HG03064 (cell line): Measurements from ENCODE around the gene PROB1.
"Not testable (repeated sequence)": the region's sequence is repeated elsewhere in the genome, so short reads cannot be mapped to it uniquely, and the experiment has no call there.

Experiments
- ATAC-seq: cut with Tn5 transposase; IDR thresholded peaks from one replicate; pipeline ENCODE4 v1.9.1; 2021; ENCODE audit warnings: low read depth; ENCODE audit not compliant: unreplicated experiment

Gene PROB1

GRCh38 chr5:139392678-139393496 lies 2.0 kb downstream of the PROB1 start:
- ATAC-seq: peak; percentile 41

GRCh38 chr5:139392324-139392677 lies 2.6 kb downstream of the PROB1 start:
- ATAC-seq: no peak

DNA sequence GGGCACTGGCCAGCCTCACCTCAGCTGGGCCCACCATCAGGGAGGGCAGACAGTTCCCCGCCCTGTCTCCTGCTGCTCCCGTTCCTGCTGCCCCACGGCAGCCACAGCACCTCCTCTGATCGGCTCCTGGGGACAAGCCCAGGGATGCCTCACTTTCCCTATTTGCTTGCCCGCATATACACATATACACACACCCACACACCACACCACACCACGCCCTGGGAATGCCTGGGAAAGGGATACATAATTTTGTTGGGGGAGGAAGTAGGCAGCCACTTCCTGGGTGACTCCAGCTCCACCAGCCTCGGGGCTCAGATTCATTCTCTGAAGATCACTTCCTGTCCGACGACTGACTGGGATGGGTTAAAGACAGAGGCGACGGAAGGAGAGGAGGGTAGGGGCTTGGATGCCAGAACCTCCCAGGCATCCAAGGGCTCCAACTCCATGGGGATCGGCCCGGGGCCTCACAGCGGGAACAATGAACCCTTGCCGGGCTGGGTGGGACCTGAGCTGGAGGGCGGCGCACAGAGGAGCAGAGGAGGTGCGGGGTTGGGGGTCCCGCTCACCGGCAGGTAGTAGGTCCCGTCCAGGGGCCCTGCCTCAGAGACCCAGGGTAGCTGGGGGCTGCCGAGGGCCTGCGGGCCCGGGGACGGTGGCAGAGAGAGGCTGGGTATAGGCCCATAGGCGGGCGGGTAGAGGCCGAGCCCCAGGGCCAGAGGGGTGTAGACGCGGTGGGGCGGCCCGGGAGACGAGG lies 3.2 kb downstream of the PROB1 start:
- ATAC-seq: peak; percentile 2

DNA sequence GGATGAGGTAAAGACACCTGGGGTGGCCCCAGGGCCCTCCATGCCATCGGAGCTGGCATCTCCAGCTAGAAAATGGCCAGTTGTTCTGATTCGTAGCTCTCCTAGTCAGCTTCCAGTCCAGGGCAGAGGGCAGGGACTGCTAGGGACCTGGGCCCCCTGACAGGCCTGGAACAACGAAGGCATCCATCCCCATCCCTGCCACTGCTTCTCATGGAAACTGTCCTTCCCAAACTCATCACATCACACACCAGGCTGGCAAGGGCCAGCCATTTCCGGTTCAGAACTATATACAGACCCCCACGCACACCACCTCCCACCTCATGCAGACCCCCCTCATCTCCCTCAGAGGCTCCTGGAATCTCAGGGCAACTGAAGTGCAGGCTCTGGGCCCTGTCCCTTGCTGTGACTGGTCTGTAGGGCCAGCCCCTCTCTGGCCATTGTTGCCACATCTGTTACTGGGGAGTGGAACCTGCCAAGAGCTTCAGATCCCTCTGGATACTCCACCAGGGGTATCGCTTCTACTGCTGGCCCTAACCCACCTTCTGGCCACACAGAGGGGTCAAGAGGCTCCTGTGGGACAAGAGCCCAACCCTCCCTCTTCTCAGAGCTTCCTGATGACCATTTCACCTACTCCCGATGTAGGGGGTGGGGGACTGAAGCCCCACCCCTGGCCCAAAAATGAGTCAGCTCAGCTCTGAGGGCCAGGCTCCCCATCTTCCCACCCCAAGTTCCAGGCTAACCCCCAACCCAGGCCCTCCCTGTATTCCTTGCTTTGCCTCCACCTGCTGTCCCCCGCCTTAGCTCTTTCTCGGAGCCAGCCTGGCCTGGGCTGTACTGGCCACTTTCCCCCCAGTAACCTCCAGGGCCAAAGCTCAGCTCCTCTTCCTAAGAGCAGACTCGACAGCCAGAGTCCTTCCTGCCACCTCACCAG lies 4.0 kb downstream of the PROB1 start:
- no peak for ATAC-seq

- peak; percentile 22 for ATAC-seq
Observed at GRCh38 chr5:139389701-139390638, 4.9 kb downstream of the PROB1 start, which contains the start of gene MZB1. MZB1 (minus strand) TSS chr5:139389913; CDS start chr5:139389856, 57 bp downstream.

DNA sequence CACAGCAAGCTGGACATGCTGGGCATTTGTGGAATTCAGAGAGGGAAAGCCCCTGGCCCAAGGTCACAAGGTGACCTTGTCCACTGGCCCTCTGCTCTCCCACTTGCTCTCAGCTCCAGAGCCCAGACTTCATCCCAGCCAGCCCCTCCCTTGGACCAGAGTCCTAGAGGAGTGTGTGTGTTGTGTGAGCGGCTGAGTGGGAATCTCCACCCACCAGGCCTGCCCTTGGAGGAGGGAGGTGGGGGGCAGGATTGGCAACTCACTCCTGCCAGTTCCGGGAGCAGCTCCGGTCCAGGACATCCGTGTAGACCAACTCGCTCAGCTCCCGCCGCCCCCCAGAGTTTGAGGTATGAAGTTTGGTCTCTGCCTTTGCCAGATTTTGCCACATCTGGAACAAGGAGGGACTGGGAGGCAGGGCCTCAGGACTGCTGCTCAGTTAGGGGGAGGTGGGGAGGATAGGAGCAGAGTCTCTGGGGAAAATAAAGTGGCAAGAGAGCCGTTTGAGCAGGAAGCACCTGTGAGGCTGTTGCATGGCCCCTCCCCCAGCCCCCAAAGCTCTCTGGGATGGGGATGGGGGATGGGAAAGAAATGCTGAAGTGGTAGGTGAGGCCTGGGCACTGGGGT lies 6.6 kb downstream of the PROB1 start:
- ATAC-seq: no peak

DNA sequence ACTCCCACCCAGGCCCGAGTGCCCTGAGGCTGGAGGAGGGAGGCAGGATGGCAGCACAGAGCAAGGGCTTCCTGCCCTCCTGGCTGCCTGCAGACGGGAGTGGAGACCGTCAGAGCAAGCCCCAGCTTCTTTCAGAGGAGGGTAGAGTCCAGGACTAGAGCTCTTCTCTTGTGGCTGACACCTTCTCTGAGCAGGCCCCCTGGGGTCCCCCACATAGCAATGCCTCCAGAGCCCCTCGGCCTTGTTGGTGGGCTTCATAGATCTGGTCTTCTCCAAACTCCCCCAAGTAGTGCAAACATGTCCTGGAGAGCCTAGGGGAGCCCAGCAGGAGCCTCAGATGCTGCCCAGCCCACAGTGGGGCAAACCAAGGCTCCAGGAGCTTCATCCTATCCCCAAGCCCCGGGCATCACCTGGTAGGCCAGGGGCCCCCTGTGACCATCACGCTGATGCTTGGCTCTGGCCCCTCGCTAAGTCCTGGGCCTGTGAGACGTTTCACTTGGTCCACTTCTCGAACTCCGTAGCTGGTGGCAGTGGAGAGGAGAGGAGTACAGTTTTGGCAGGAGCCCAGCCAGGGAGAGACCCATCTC lies 7.2 kb downstream of the PROB1 start:
- ATAC-seq: no peak

DNA sequence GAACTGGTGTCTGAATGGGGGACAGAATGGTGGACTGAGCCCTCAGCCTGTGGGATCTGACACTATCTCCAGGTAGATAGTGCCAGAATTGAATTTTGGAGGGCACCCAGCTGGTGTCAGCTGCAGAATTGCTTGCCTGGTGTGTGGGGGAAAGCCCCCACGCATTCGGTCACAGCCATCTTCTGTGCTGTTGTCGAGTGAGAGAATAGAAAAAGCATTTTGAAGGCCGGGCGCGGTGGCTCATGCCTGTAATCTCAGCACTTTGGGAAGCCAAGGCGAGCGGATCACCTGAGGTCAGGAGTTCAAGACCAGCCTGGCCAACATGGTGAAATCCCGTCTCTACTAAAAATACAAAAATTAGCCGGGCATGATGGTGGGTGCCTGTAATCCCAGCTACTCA lies 7.9 kb downstream of the PROB1 start:
- not testable (repeated sequence) for ATAC-seq

DNA sequence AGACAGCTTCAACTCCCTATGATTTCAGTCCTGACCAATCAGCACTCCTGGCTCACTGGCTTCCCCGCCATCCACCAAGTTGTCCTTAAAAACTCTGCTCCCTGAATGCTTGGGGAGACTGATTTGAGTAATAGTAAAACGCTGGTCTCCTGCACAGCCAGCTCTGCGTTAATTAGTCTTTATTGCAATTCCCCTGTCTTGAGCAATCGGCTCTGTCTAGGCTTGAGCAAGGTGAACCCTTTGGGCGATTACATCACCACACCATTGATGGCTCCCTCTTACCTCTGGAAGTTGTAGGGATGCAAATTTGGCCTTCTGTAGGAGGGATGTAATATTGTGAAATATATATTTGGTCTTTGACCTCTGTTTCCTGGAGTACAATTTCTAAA lies 8.9 kb downstream of the PROB1 start:
- no peak for ATAC-seq

GRCh38 chr5:139385061-139386049 lies 9.5 kb downstream of the PROB1 start:
- no peak for ATAC-seq

GRCh38 chr5:139384591-139385051 lies 10.3 kb downstream of the PROB1 start:
- ATAC-seq: no peak

DNA sequence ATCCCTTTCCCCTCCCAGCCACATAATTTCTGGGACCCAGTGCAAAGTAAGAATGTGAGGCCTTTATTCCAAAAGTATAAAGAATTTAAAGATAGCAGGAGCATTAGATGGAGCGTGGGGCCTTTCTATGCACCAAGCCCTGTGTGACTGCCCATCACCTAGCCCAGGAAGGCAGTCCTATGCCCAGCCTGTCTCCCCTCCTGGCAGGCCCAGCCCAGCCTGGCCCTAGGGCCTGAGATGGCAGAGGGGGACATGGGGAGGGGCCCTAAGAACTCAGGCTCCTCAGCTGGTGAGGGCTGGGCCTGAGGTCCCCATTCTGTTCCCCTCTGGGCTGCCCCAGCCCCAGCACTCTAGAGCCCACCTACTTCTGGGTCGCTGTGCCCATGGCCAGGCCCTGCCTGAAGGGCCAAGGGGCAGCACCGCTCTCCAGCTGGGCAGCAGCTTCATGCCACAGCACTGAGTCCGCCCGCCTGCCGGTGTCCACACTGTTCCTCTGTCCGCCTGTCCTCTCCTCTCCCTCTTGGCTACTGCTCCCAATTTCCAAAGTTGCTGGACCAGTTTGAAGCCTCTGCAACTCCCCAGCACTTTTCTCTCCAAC lies 10.8 kb downstream of the PROB1 start:
- ATAC-seq: no peak

DNA sequence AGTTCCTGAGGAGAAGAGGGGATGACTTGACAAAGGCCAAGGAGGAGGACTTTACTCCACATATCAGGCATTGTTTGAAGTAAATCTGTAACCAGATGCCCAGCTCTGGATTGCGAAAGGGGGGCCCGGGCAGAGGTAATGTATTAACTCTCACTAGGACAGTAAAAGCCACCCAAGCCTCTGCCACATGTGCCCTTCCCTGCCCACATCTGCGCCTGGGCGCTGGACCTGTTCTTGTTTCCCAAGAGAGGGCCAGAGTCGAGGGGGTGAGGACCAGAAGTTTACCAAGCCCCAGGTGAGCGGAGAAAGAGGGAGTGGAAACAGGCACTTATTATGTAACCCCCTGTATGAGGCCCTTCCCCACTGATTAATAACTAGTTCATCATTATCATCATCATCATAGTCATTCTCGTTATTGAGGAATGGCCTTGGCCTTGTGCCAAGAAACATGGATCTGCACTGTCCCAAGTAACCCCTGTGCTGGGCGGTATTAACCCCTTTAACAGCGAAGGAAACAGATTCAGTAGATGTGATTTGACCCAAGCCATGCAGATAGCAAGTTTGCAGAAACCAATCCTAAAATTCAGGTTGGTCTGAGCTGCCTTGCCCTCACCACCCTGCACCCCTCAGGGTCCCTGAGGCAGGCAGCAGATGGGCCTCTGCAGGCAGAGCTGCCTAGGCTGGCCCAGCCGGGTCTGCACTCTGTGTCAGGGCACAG lies 11.5 kb downstream of the PROB1 start, which contains the start of gene SLC23A1:
TSS of gene SLC23A1 (minus strand) at position 23 of the 718 bp plus-strand sequence. CDS start 44 bp downstream, outside the sequence.
- ATAC-seq: no peak

DNA sequence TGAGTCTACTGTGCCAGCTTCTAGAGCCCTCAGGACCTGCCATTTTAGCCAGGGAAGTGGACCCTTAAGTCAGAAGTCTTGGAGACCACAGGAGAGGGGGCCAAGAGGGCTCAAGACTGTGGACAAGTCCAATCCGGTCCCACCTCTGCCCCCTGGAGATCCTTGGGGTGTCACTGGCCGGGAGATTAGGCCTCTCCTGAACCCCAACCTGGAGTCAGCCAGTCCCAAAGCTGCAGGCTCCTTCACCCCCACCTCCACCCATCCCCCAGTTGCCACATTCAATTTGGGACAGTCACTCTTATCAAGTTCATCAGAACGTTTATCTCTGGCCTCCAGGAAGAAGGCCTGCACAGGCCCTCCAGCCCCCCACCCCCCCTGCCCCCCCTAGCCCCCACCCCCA lies 12.1 kb downstream of the PROB1 start:
- ATAC-seq: no peak

DNA sequence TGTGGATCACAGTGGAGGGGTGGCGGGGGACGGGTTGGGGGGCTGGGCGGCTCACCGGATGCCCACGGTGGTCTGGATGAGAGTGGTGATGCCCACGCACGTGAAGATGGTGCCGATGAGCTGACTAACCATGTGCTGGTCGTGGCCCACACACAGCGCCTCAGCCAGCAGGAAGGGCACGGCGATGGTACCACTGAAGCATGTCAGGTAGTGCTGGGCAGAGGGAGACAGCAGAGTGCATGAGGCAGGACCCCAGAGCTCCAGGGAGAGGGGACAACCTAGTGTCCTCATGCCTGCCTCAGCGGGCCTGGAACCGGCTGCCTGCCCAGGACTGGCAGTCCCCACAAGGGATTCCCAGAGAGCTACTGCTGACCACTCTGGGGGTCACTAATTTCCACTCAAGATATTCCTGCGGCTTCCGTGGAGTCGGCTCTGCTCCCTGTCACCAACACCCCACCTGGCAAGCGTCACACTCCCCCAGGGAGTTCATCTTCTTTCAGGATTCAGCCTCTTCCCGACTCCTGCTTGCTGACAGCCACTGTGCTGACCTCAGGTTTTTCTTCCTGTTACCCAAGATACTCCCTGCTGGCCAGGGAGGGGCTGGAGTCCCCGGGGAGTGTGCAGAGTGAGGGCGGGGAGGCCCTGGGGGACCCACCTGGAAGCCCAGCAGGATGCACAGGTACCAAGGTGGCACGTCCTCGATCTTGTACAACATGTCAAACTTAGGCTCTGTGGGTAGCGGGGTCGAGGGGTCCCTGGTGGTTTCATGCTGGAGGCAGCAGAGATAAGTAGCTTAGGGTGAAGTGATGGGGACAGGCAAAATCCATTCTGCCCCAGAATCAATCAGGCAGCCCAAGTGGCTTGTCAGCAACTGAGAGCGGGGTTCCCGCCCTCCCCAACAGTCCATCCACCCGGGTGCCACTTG lies 12.8 kb downstream of the PROB1 start:
- ATAC-seq: no peak
